Effector memory CD8-positive, alpha-beta T cell (primary cell): ENCODE measurements around the gene EFCC1.

ENCODE experiments used
- ATAC-seq: fragments of 150-1000 bp; cut with Tn5 transposase; replicated peaks from 2 replicates; pipeline ENCODE4 v1.10.0; 2021; ENCODE audit warnings: mild to moderate bottlenecking, moderate library complexity
- DNase-seq, 3 experiments: peaks; one replicate each; pipeline ENCODE4 v3.0.0; 2021
- H3K27ac Mint-ChIP-seq, 2 donors: one replicate each; pipeline ENCODE4 v1.8.0; 2022; ENCODE audit warnings: mild to moderate bottlenecking in 2 of 2, mixed read lengths in 2 of 2, moderate library complexity in 2 of 2
- H3K27me3 Mint-ChIP-seq, 2 donors: one replicate each; pipeline ENCODE4 v1.8.0; 2022; ENCODE audit warnings: mixed read lengths in 2 of 2
- H3K36me3 Mint-ChIP-seq: one replicate; pipeline ENCODE4 v1.8.0; 2022; ENCODE audit warnings: mild to moderate bottlenecking, moderate library complexity, mixed read lengths; ENCODE audit not compliant: insufficient read depth
- H3K4me1 Mint-ChIP-seq, 2 donors: one replicate each; pipeline ENCODE4 v1.8.0; 2022; ENCODE audit warnings: low read depth in 2 of 2, mixed read lengths in 2 of 2
- H3K4me3 Mint-ChIP-seq, 2 donors: one replicate each; pipeline ENCODE4 v1.8.0; 2022; ENCODE audit warnings: mild to moderate bottlenecking in 2 of 2, mixed read lengths in 2 of 2, moderate library complexity in 2 of 2
- H3K9me3 Mint-ChIP-seq, 2 donors: one replicate each; pipeline ENCODE4 v1.8.0; 2022; ENCODE audit warnings: mixed read lengths in 2 of 2

Gene EFCC1

DNA sequence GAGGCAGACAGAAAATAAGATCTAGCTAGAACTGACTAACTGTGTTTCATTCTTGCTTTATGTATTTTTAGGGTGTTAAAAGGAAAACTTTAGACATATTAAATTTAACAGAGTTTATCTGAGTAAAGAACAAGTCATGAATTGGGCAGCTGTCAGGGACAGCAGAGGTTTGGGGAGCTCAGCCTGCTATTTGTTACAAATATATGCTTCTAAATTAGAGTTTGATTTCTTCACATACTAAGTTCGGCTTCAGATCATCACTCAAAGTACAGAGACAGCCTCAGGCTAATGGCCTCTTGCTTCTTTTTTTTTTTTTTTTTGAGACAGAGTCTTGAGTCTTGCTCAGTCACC is 21.9 kb downstream of the EFCC1 start:
- Mint-ChIP-seq H3K4me1 (peaks cover 25 to 26% of the 10 kb centered on the region in 2 donors), H3K27me3 (no peaks in the 10 kb centered on the region), H3K9me3 (no peaks in the 10 kb centered on the region), H3K27ac (peak overlapping the region in 1 of 2 donors; percentile 77), H3K36me3 (peaks cover 11% of the 10 kb centered on the region), H3K4me3 (no peak overlapping the region)
- DNase-seq (no peak), ATAC-seq (no peak)

DNA sequence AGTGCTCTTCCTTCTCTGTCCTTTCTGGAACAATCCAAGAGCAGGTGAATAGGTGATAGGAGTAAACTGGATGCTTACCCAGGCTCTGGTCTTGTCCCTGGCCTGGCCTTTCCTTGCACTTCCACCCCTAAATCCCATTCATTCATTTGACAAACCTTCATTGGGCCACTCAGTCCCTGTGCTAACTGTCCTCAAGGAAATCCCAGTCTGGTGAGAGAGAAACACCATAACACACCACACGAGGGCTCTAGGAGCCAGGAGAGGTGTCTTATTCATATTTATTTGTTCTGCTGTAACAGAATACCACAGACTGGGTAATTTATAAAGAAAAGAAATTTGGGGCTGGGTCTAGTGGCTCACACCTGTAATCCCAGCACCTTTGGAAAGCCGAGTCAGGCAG is 22.8 kb downstream of the EFCC1 start:
- H3K36me3 Mint-ChIP-seq: peaks cover 11% of the 10 kb centered on the region
- H3K4me1 Mint-ChIP-seq: peaks cover 21 to 22% of the 10 kb centered on the region in 2 donors
- H3K4me3 Mint-ChIP-seq: no peak overlapping the region
- peak overlapping the region in 1 of 2 donors; percentile 41 for H3K27ac Mint-ChIP-seq
- ATAC-seq (no peak), DNase-seq (no peak)
- no peaks in the 10 kb centered on the region for H3K27me3 Mint-ChIP-seq
- H3K9me3 Mint-ChIP-seq: no peaks in the 10 kb centered on the region

DNA sequence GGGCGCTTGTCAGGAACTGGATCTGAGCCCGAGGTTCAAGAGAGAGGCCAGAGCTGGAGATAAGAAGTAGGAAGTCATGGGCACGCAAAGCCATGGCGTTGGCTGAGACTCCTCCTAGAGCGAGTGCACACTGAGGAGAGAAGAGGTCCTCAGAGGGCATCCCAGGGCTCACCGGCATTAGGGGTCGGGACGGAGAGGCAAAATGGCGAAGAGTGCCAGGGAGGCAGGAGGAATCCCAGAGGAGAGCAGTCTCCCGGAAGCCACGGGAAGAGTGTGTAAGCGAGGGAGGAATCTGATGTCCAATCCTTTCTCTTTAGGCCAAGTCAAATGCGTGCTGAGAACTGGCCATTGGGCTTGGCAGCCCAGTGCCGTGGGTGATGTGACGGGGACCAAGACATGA is 24.0 kb downstream of the EFCC1 start:
- Mint-ChIP-seq H3K27me3 (no peaks in the 10 kb centered on the region), H3K27ac (peak overlapping the region in 1 of 2 donors; percentile 41), H3K9me3 (no peaks in the 10 kb centered on the region), H3K4me3 (no peak overlapping the region), H3K36me3 (peaks cover 11% of the 10 kb centered on the region), H3K4me1 (peaks cover 21 to 22% of the 10 kb centered on the region in 2 donors)
- no peak for DNase-seq
- no peak for ATAC-seq

DNA sequence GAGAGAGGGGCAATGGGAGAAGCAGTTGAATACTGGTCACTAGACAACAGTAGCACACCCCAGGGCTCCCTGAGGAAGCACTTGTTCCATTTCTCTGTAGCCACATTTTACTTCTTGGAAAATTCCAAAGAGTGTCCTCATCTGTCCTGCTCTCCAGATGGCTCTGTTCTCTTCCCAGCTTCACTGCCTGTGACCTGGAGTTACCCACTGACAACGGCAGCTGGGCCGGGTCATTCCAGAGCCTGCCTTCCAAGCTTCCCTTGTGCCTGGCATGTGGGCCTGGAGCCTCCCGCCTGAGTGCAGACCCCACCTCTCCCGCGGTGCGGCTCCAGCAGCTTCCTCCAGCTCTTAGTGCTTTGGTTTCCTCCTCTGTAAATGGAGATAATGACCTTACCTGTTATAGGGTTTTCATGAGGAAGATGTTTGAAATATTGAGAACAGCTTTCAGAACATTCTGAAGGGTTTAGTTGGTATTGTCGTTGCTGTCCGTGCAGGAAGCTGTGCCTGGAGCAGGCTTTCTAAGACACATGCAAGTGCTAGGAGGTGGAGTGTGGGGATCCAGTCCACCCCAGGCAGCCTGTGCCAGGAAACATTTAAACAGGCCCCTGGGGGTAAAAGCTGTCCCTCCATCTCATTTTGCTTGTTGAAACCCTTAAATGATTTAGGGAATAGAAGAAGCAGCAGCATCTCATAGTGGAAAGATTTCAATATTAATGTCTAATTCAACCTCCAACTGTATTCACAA is 24.8 kb downstream of the EFCC1 start:
- no peak for DNase-seq
- no peak for ATAC-seq
- Mint-ChIP-seq H3K27me3 (no peaks in the 10 kb centered on the region), H3K4me1 (peaks cover 21 to 22% of the 10 kb centered on the region in 2 donors), H3K9me3 (no peaks in the 10 kb centered on the region), H3K36me3 (peaks cover 11% of the 10 kb centered on the region), H3K4me3 (peak overlapping the region; percentile 66 to 85), H3K27ac (peak overlapping the region; percentile 94 to 98)

DNA sequence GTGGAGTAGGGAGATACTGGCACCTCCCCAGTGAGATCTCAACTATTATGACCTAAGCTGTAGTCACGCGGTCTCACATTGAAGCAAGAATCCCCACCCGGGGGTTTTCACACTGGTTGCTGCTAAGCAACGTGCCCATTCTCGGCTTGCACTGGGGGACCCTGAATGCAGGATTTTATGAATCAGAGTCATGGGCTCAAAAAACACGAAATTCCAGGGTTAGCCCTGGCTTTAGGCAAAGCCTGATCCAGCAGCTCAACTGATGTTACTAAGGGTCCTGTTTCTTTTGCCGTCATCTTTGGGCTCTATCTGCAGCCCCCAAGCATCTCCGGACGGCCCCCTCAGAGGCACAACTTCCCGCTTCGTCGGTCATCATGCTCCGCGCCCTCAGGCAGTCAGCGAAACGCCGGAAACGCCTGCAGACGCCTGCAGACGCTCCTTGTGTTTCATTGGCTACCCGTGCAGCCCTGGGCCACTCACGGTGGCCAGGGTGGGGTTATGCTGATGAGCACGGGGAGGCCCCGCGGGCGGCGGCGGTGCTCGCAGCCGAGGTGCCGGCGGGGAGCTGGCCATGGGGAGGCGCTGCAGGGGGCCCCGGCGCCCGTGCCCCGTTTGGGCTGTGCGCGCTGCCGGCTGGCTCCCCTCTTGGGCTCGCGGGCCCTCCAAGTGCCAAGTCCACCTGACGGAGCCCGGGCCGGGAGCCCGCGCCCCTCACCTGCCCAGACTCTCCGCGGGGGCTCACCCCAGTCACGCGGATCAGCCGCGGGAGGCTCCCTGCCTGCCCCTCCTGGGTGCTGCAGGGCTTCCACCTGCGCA is 25.8 kb downstream of the EFCC1 start:
- Mint-ChIP-seq H3K9me3 (no peaks in the 10 kb centered on the region), H3K27ac (peak overlapping the region; percentile 94 to 98), H3K36me3 (peaks cover 11% of the 10 kb centered on the region), H3K27me3 (no peaks in the 10 kb centered on the region), H3K4me1 (peaks cover 18 to 20% of the 10 kb centered on the region in 2 donors), H3K4me3 (peak overlapping the region; percentile 66 to 85)
- DNase-seq: peak; percentile 88 to 92 (median 90)
- ATAC-seq: peak; percentile 97

DNA sequence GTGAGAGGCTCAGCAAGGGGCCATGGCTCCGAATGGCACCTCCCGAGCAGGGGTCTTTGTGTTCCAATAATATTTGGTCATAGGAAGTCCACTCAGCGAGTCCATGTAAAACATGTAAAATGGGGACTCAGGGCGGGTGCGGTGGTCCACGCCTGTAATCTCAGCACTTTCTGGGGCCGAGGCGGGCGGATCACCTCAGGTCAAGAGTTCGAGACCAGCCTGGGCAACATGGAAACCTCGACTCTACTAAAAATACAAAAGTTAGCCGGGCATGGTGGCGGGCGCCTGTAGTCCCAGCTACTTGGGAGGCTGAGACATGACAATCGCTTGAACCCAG is 26.4 kb downstream of the EFCC1 start:
- H3K27ac Mint-ChIP-seq: no peak overlapping the region
- peaks cover 12 to 16% of the 10 kb centered on the region in 2 donors for H3K4me1 Mint-ChIP-seq

DNA sequence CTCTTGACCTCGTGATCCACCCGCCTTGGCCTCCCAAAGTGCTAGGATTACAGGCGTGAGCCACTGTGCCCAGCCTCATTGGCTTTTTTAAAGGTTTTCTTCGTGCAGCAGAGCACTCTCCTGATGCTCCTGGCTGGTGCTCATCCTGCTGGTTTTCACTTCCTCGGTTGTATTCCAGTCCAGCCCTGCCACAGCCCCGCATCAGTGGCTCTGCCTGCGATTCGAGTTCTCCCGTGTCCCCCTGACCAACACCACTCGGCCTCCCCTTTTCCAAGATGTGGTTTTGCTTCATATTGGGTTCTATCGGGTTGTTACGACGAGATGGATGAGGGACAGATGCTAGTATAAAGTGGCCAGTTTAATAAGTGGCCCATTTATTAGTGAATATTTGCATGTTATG is 27.8 kb downstream of the EFCC1 start:
- Mint-ChIP-seq H3K9me3 (no peaks in the 10 kb centered on the region), H3K27me3 (no peaks in the 10 kb centered on the region), H3K36me3 (peaks cover 11% of the 10 kb centered on the region), H3K4me1 (peaks cover 9 to 16% of the 10 kb centered on the region in 2 donors), H3K4me3 (peak overlapping the region in 1 of 2 donors; percentile 10), H3K27ac (no peak overlapping the region)
- ATAC-seq (no peak), DNase-seq (no peak)

More for the DNA sequence above, 26.4 kb downstream of the EFCC1 start:
- Mint-ChIP-seq H3K27me3 (no peaks in the 10 kb centered on the region), H3K4me3 (peak overlapping the region; percentile 33 to 85), H3K36me3 (peaks cover 11% of the 10 kb centered on the region), H3K9me3 (no peaks in the 10 kb centered on the region)
- peak in 1 of 3 experiments; percentile 14 for DNase-seq
- ATAC-seq: no peak

DNA sequence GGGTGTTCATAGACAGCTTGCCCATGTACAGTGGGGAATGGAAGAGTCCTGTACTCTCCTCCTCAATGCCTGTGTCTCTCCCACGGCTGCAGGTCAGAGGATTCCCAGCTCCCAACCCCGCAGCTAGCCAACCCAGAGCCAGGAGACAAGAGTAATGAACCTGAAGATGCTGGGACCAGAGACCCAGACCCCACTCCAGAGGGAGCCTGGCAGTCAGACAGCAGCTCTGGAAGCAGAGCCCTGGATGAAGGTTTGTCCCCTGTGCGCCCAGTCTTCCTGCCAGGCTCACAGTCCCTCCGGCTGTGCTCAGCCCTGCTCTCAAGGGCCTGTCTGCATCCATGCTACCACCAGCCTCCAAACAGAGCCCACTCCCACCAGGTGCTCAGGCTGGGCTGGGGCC is 29.5 kb downstream of the EFCC1 start:
- no peaks in the 10 kb centered on the region for H3K9me3 Mint-ChIP-seq
- ATAC-seq: no peak
- H3K4me1 Mint-ChIP-seq: peaks cover 9 to 12% of the 10 kb centered on the region in 2 donors
- H3K27me3 Mint-ChIP-seq: no peaks in the 10 kb centered on the region
- DNase-seq: no peak
- no peak overlapping the region for H3K4me3 Mint-ChIP-seq
- H3K27ac Mint-ChIP-seq: no peak overlapping the region
- H3K36me3 Mint-ChIP-seq: peaks cover 7% of the 10 kb centered on the region

DNA sequence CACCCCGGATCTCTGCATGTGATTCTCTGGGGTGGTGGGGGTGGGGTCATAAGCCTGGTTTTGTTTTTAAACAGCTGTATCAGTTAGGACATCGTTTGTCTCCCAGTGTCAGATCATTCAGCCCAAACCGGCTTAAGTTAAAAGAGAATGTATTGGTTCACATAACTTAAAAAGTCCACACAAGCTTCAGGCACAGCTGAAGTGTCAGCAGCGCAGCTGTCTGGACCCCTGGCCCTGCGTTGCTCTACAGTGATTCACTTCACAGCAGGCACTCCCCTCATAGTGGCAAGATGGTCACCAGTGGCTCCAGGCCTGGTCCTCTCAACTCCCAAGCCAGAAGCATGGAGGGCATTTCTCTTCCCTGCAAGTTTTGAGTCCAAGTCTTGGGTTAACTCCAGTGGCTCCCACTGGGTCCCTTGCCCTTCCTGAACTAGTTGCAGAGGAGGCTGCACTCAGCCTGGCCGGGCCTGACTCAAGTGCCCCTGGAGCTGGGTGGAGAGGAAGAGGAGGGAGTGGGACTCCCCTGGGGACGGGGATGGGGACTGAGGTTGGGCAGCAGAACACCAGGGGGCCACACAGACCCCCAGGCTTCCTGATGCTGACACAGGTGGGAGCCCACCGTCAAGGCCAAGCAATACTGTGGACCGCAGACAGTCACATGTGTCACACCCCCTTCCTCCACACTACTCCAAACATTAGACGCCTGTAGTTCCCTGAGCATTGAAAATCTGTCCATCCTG is 30.5 kb downstream of the EFCC1 start:
- H3K27ac Mint-ChIP-seq: no peak overlapping the region
- no peak overlapping the region for H3K4me3 Mint-ChIP-seq
- no peaks in the 10 kb centered on the region for H3K9me3 Mint-ChIP-seq
- peaks cover 4% of the 10 kb centered on the region in 2 donors for H3K4me1 Mint-ChIP-seq
- H3K27me3 Mint-ChIP-seq: no peaks in the 10 kb centered on the region
- DNase-seq (no peak), ATAC-seq (no peak)
- H3K36me3 Mint-ChIP-seq: peaks cover 5% of the 10 kb centered on the region

DNA sequence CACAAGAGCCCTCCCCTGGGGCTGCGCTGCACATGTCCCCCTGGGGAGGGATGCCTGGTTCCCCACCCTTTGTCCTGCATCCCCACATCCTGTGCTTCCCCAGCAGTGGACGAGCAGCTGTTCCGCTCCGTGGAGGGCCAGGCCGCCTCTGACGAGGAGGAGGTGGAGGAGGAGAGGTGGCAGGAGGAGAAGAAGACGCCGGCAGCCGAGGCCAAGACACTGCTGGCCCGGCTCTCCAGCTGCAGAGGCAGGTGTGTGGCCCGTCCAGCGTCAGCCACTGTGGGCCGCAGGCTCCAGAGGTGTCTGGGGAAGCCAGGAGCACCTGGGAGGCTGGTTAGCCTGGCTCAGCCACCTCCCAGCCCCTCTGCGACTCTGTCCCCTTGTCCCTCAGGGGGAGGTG is 31.6 kb downstream of the EFCC1 start:
- no peak overlapping the region for H3K4me3 Mint-ChIP-seq
- DNase-seq (no peak), ATAC-seq (no peak)
- H3K27me3 Mint-ChIP-seq: no peaks in the 10 kb centered on the region
- no peaks in the 10 kb centered on the region for H3K9me3 Mint-ChIP-seq
- H3K36me3 Mint-ChIP-seq: no peaks in the 10 kb centered on the region
- H3K27ac Mint-ChIP-seq: no peak overlapping the region
- H3K4me1 Mint-ChIP-seq: peaks cover 0 to 2% of the 10 kb centered on the region in 2 donors

DNA sequence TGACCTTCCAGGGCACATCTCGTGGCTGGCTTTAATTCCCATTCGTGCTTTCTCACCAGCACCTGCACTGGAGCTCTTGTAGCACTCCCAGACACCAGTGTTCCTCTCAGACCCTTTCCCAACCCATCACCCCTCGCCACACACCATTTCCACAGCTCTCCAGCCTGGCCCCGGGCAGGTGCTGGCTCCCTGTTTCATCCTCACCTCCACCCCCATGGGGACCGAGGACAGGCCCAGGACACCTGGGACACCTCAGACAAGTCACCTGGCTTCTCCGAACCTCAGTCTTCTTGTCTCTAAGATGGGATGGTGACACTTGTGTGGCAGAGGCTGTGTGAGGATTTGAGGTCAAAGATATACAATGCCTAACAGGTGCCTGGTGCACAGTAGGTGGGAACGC is 32.0 kb downstream of the EFCC1 start:
- DNase-seq (no peak), ATAC-seq (no peak)
- Mint-ChIP-seq H3K4me3 (no peak overlapping the region), H3K27me3 (no peaks in the 10 kb centered on the region), H3K9me3 (no peaks in the 10 kb centered on the region), H3K4me1 (peaks cover 0 to 2% of the 10 kb centered on the region in 2 donors), H3K36me3 (no peaks in the 10 kb centered on the region), H3K27ac (no peak overlapping the region)

DNA sequence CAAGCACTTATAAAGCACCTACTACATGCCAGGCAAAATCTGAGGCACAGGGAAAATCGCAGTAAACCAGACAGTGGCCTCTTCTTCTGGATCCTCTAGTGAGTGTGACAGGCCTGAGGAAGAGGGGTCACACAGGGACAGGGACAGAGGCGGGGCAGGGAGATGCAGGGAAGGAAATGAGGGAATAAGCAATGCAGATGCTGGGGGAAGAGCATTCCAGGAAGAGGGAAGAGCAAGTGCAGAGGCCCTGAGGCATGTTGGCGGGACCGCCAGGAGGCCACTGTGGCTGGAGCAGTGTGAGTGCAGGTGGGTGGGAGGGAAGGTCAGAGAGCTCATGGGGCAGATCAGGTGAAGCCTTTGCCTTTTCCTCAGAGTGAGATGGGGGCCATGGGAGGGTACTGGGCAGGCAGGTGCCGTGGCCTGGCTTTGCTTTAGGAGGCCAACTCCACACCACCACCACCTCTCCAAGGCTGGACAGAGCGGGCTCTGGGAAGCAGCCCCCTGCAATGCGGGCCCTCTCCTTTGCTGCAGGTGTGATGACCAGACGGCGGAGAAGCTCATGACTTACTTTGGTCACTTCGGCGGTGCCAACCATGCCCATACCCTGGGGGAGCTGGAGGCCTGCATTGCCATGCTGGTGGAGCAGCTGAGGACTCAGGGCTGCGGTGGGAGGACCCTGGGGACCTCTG is 32.7 kb downstream of the EFCC1 start:
- Mint-ChIP-seq H3K4me3 (no peak overlapping the region), H3K9me3 (no peaks in the 10 kb centered on the region), H3K27me3 (peaks cover 0 to 4% of the 10 kb centered on the region in 2 donors), H3K27ac (no peak overlapping the region), H3K36me3 (no peaks in the 10 kb centered on the region), H3K4me1 (peaks cover 0 to 2% of the 10 kb centered on the region in 2 donors)
- DNase-seq: no peak
- ATAC-seq: no peak

DNA sequence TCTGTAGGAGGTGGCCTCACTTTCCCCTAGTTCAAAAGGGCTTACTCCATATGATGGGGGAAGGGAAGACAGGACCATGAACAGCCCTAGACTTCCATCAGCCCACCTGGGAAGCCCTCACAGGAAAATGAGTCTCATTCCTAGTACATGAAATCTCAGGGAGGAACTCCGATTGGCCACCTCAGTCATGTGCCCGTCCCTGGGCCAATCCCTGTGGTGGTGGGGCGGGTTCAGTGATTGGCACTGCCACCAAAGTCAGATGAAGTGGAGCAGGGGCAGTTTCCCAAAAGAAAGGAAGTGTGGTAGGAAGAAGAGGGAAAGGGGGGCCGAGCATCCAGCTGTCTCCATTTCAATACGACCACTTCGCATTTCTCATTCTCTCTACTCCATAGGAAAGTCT is 33.5 kb downstream of the EFCC1 start:
- no peaks in the 10 kb centered on the region for H3K9me3 Mint-ChIP-seq
- no peak overlapping the region for H3K4me3 Mint-ChIP-seq
- H3K27ac Mint-ChIP-seq: no peak overlapping the region
- peaks cover 0 to 2% of the 10 kb centered on the region in 2 donors for H3K4me1 Mint-ChIP-seq
- DNase-seq (no peak), ATAC-seq (no peak)
- peaks cover 0 to 13% of the 10 kb centered on the region in 2 donors for H3K27me3 Mint-ChIP-seq
- no peaks in the 10 kb centered on the region for H3K36me3 Mint-ChIP-seq
